Endothelial cell of umbilical vein (primary cell): ENCODE results near the gene TNKS1BP1. TPM values are rescaled to one million over a fixed set of nuclear protein-coding genes. Genes with fewer than 3 reads are reported as not detected.
A peak's percentile ranks its signal among the peaks of the same experiment; 100 is the strongest.

Experiments
- BruUV-seq: library from RNA; stranded (reverse); fragments of 400-500 nt; replicated peaks from 2 replicates; lab custom pipeline; 2021; lab: Mats Ljungman, UMichigan
- CTCF ChIA-PET: fragments of 300-600, 350-600 bp; sonication (Branson Sonifier 250); formaldehyde crosslinking; loops from one replicate; lab custom pipeline; 2021; ENCODE audit warnings: antibody characterized with exemption, inconsistent platforms; lab: Charles Lee
- POLR2A ChIA-PET: fragments of 300-600, 350-600 bp; sonication (Branson Sonifier 250); formaldehyde crosslinking; loops from one replicate; lab custom pipeline; 2021; ENCODE audit warnings: antibody characterized with exemption, inconsistent platforms; lab: Charles Lee
- DNase-seq: peaks from one replicate; pipeline ENCODE4 v3.0.0-alpha.2; 2011; ENCODE audit warnings: low read depth, low spot score
- FAIRE-seq: peaks from 2 replicates; lab custom pipeline; 2011; peaks lifted over from hg19 to GRCh38; lab: Jason Lieb, UNC
- H2AFZ ChIP-seq: 2 replicates; pipeline ENCODE4 v1.6.0; 2012; ENCODE audit warnings: low read depth, low read length, control low read depth, inconsistent platforms
- H3K27ac ChIP-seq: 2 replicates; pipeline ENCODE4 v1.5.1; 2011; ENCODE audit warnings: low read depth, mild to moderate bottlenecking, control low read depth, low read length, moderate library complexity; ENCODE audit not compliant: insufficient read depth
- H3K27me3 ChIP-seq, 2 experiments: 2 replicates each; pipeline versions ENCODE4 v1.6.0 to v1.6.1; 2011; ENCODE audit warnings: low read length in 2 of 2, mixed read lengths in 1 of 2; ENCODE audit not compliant: control insufficient read depth in 2 of 2, insufficient read depth in 2 of 2
- H3K36me3 ChIP-seq, 2 experiments: 2 replicates in 1 of 2; 3 replicates in 1 of 2; pipeline ENCODE4 v1.5.1; 2011; ENCODE audit warnings: low read length in 2 of 2, mild to moderate bottlenecking in 1 of 2, moderate library complexity in 1 of 2; ENCODE audit not compliant: control insufficient read depth in 2 of 2, insufficient read depth in 2 of 2; ENCODE audit errors: extremely low read depth in 1 of 2
- H3K4me1 ChIP-seq: 3 replicates; pipeline ENCODE4 v1.5.1; 2011; ENCODE audit warnings: mild to moderate bottlenecking, low read length; ENCODE audit not compliant: control insufficient read depth, insufficient read depth; ENCODE audit errors: extremely low read depth
- H3K4me2 ChIP-seq: 2 replicates; pipeline ENCODE4 v1.6.1; 2011; ENCODE audit warnings: low read length, control low read depth, mixed read lengths; ENCODE audit not compliant: insufficient read depth
- H3K4me3 ChIP-seq, 3 experiments: fragments of 200-600 bp in 1 of 3; sonication (generic), shearing (Covaris generic) in 1 of 3; replicated peaks in 1 of 3; 2 replicates each; pipeline ENCODE4 v1.5.1; 2011 to 2016; ENCODE audit warnings: control low read depth in 3 of 3, low read length in 3 of 3, mild to moderate bottlenecking in 2 of 3, inconsistent platforms in 1 of 3, low read depth in 1 of 3, moderate library complexity in 1 of 3; ENCODE audit not compliant: insufficient read depth in 1 of 3
- H3K79me2 ChIP-seq: 2 replicates; pipeline ENCODE4 v1.6.0; 2012; ENCODE audit warnings: low read length, inconsistent platforms; ENCODE audit not compliant: control insufficient read depth, insufficient read depth
- H3K9ac ChIP-seq: replicated peaks from 2 replicates; pipeline ENCODE3; 2011; ENCODE audit warnings: low read length, control low read depth; ENCODE audit not compliant: insufficient read depth; ENCODE audit errors: extremely low read depth
- H3K9me1 ChIP-seq: replicated peaks from 3 replicates; pipeline ENCODE4 v1.6.0; 2011; ENCODE audit warnings: mild to moderate bottlenecking, low read length; ENCODE audit not compliant: control insufficient read depth, insufficient read depth; ENCODE audit errors: extremely low read depth
- H3K9me3 ChIP-seq: replicated peaks from 2 replicates; pipeline ENCODE4 v1.5.1; 2012; ENCODE audit warnings: low read length, inconsistent platforms; ENCODE audit not compliant: control insufficient read depth, insufficient read depth
- H4K20me1 ChIP-seq: replicated peaks from 2 replicates; pipeline ENCODE3; 2011; ENCODE audit warnings: mild to moderate bottlenecking, low read length; ENCODE audit not compliant: control insufficient read depth, insufficient read depth; ENCODE audit errors: extremely low read depth
- EZH2 ChIP-seq: IDR thresholded peaks from 2 replicates; pipeline ENCODE4 v1.6.1; 2012; ENCODE audit warnings: borderline replicate concordance, low read depth, mild to moderate bottlenecking, moderate library complexity, low read length, inconsistent platforms; ENCODE audit not compliant: severe bottlenecking
- FOS ChIP-seq: IDR thresholded peaks from 2 replicates; pipeline ENCODE4 v1.6.1; 2011; ENCODE audit warnings: mild to moderate bottlenecking, low read length, moderate library complexity, borderline replicate concordance; ENCODE audit not compliant: insufficient read depth
- GATA2 ChIP-seq: IDR thresholded peaks from 2 replicates; pipeline ENCODE4 v1.7.0; 2011; ENCODE audit warnings: low read depth, mild to moderate bottlenecking, moderate library complexity, mixed read lengths, low read length; ENCODE audit not compliant: insufficient read length, insufficient read depth
- JUN ChIP-seq: IDR thresholded peaks from 2 replicates; pipeline ENCODE4 v1.6.1; 2011; ENCODE audit warnings: borderline replicate concordance, low read depth; ENCODE audit not compliant: insufficient read length, insufficient read depth
- MYC ChIP-seq: IDR thresholded peaks from one replicate; pipeline ENCODE4 v1.6.1; 2011; ENCODE audit warnings: mild to moderate bottlenecking, low read depth, low read length
- dilution Hi-C: fragments of 300-500 bp; cut with MboI; formaldehyde crosslinking; loops from one replicate; pipeline ENCODE4 v1.15.0; 2019; ENCODE audit warnings: low sequenced_read_pairs; ENCODE audit not compliant: extremely low pct_ligation_motif_present
- intact Hi-C: fragments of 100-400 bp; cut with micrococcal nuclease; formaldehyde crosslinking; loops from one replicate; pipeline ENCODE4 v1.10.0; 2022
- polyA plus RNA-seq, 4 experiments: library from polyadenylated mRNA; depleted of rRNA in 3 of 4; stranded (reverse) in 3 of 4; unstranded in 1 of 4; fragments of >200 nt; gene quantifications; 2 replicates each; pipeline versions ENCODE4 v1.2.1 to v1.2.3, GENCODE V29; 2011 to 2012; ENCODE audit warnings: missing spikeins in 1 of 4
- total RNA-seq: library from RNA; stranded (reverse); gene quantifications from 2 replicates; pipeline ENCODE4 v1.2.3, GENCODE V29; 2021
- TF ChIP-seq, protein P1 (sequence below): IDR thresholded peaks from 2 replicates; pipeline ENCODE4 v1.6.1; 2011; ENCODE audit not compliant: insufficient read depth, insufficient read length

TNKS1BP1 gene
- total and polyA plus RNA-seq, 2 donors (not counting 3 experiments of a cell fraction or from before 2014, with no cell fraction given): 54.6 to 111 TPM

DNA sequence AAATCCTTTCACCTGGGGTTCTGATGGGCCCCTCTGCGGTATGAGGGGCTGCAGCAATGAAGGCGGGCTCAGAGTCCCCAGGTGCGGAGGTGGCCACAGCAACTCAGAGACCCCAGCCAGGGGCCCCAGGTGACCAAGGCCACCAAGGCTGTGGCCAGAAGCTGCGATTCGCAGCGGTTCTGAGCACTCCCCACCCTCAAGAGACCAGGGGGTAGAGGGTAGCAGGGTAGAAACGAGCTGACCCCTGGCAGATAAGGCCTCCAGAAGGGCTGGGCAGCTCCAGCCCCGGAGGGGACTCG is 948 bp downstream of the TNKS1BP1 start:
- H2AFZ ChIP-seq: no peak overlapping the region
- ChIA-PET POLR2A (interaction anchor here (0.6 to 3.4 kb wide), 2 partner anchors 12 to 76 kb away, joined by 3 to 23 read pairs; no protein-coding TSS in a partner anchor), CTCF (interaction anchor here (0.9 to 4.0 kb wide), 5 partner anchors 9 to 483 kb away, joined by 3 to 37 read pairs (median 6); partner anchors contain the start of gene SSRP1)
- no peaks in the 10 kb centered on the region for H3K9me3 ChIP-seq
- peak overlapping the region; percentile 70 for H3K9ac ChIP-seq
- H3K9me1 ChIP-seq: no peaks in the 10 kb centered on the region
- TF ChIP-seq JUN: no peak
- TF ChIP-seq MYC: no peak
- TF ChIP-seq, protein P1, sequence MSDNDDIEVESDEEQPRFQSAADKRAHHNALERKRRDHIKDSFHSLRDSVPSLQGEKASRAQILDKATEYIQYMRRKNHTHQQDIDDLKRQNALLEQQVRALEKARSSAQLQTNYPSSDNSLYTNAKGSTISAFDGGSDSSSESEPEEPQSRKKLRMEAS: no peak
- TF ChIP-seq EZH2: no peak
- DNase-seq: no peak
- intact Hi-C loops: loop anchor here (2.0 kb wide), 2 partner anchors 35 to 45 kb away; no protein-coding TSS in a partner anchor
- FAIRE-seq: no peak
- H3K27me3 ChIP-seq: no peaks in the 10 kb centered on the region
- no peaks in the 10 kb centered on the region for H4K20me1 ChIP-seq
- dilution Hi-C loops: no loop called here
- TSS peak; percentile 4 for BruUV-seq
- peaks cover 8 to 25% of the 10 kb centered on the region in 2 experiments for H3K36me3 ChIP-seq
- H3K4me3 ChIP-seq: peak overlapping the region; percentile 58 to 86 (median 63)
- H3K4me2 ChIP-seq: peak overlapping the region; percentile 74
- H3K79me2 ChIP-seq: peaks cover 17% of the 10 kb centered on the region
- peak overlapping the region; percentile 32 for H3K27ac ChIP-seq
- H3K4me1 ChIP-seq: peaks cover 37% of the 10 kb centered on the region

DNA sequence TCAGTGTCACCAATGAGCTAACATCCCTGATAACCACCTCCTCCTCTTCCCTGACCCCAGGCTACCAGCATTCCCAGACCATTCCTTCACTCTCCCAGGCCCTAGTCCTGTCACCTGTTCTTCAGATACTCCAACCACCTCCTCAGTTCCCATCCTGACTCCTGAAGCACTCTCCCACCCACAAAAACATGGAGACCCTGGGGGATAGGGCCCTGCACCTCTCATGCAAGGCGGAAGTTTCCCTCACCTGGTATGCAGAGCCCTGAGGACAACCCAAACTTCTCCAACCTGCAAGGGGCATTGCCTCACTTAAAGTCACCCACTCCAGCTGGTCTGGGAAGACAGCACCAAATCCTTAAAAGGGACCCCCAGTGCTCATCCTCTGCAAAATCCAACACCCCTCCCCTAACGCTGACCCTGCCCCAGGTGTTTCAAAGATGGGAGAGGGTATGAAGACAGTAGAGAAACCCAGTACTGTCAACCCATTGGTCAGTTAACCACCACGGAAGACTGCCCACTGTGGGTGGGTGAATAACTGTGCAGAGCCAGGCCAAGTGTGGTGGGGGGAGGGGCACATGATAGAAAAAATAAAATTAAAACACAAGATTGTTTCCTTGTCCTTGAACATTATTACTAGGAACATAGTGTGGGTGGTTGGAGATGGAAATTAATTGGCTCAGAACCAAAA is 1.4 kb downstream of the TNKS1BP1 start:
- DNase-seq (peak; percentile 8), FAIRE-seq (peak; percentile 50)
- H3K9ac ChIP-seq: peak overlapping the region; percentile 70
- no peak overlapping the region for H3K27ac ChIP-seq
- H4K20me1 ChIP-seq: no peaks in the 10 kb centered on the region
- ChIA-PET CTCF (interaction anchor here (0.9 to 4.0 kb wide), 5 partner anchors 12 to 74 kb away, joined by 3 to 37 read pairs (median 5); partner anchors contain the start of gene SSRP1), POLR2A (interaction anchor here (1.3 to 3.4 kb wide), 2 partner anchors 12 kb away, joined by 5 to 23 read pairs; no protein-coding TSS in a partner anchor)
- dilution Hi-C loops (no loop called here), intact Hi-C loops (no loop called here)
- H3K4me2 ChIP-seq: peak overlapping the region; percentile 74
- peaks cover 17% of the 10 kb centered on the region for H3K79me2 ChIP-seq
- no TSS peak for BruUV-seq
- TF ChIP-seq FOS (no peak), EZH2 (no peak), GATA2 (no peak)
- no peaks in the 10 kb centered on the region for H3K9me3 ChIP-seq
- H3K4me1 ChIP-seq: peaks cover 37% of the 10 kb centered on the region
- no peaks in the 10 kb centered on the region for H3K27me3 ChIP-seq
- peaks cover 6 to 26% of the 10 kb centered on the region in 2 experiments for H3K36me3 ChIP-seq
- no peaks in the 10 kb centered on the region for H3K9me1 ChIP-seq
- no peak overlapping the region for H2AFZ ChIP-seq
- peak overlapping the region; percentile 58 to 86 (median 63) for H3K4me3 ChIP-seq
